Suprapubic skin (tissue), 4 donors: ENCODE measurements around the gene ANTXR2.

ENCODE experiments used
- CTCF ChIP-seq, 2 donors: fragments of 200-600 bp in 1 of 2; fragments of 450-650 bp in 1 of 2; sonication (generic) in 1 of 2; IDR thresholded peaks; one replicate each; pipeline ENCODE4 v1.5.1; 2016 to 2019; ENCODE audit warnings: antibody characterized with exemption in 2 of 2, mild to moderate bottlenecking in 1 of 2, moderate library complexity in 1 of 2
- EP300 ChIP-seq: sonication (generic); formaldehyde crosslinking; IDR thresholded peaks from one replicate; pipeline ENCODE4 v1.6.1; 2017; ENCODE audit warnings: antibody characterized with exemption
- POLR2A ChIP-seq, 2 donors: fragments of 450-650 bp; IDR thresholded peaks; one replicate each; pipeline ENCODE4 v1.6.1; 2017; ENCODE audit warnings: antibody characterized with exemption in 2 of 2, mild to moderate bottlenecking in 2 of 2, moderate library complexity in 2 of 2
- POLR2AphosphoS5 ChIP-seq, 3 donors: sonication (generic); formaldehyde crosslinking; IDR thresholded peaks; one replicate each; pipeline ENCODE4 v1.6.1; 2017; ENCODE audit warnings: antibody characterized with exemption in 3 of 3

- TF ChIP-seq POLR2A (IDR thresholded peaks at IDR 0.05) (no peak), CTCF (IDR thresholded peaks at IDR 0.05) (no peak), POLR2AphosphoS5 (IDR thresholded peaks at IDR 0.05) (no peak), EP300 (no peak)
Observed at GRCh38 chr4:80078346-80079092, 5.5 kb upstream of the ANTXR2 start.
